Measurements from ENCODE around the gene MARK2.
A peak's percentile ranks its signal among the peaks of the same experiment; 100 is the strongest.

MARK2 gene

GRCh38 chr11:63920126-63920938 lies 81.4 kb downstream of the MARK2 start:
- H4K20me1 ChIP-seq (ENCODE audit: insufficient read depth, low read length, poor library complexity, severe bottlenecking), result no peaks in the 10 kb centered on the region
- no peaks in the 10 kb centered on the region for H3K79me2 ChIP-seq (ENCODE audit: insufficient read depth, low read length)
- no peaks in the 10 kb centered on the region for H3K9me2 ChIP-seq (replicated peaks; ENCODE audit: low read depth, low read length)
- no peak overlapping the region for H3K9ac ChIP-seq (ENCODE audit: low read depth, low read length, poor library complexity, severe bottlenecking)
- H3K27me3 ChIP-seq (ENCODE audit: insufficient read depth, low read length, poor library complexity, severe bottlenecking), result no peaks in the 10 kb centered on the region
- H3K4me1 ChIP-seq (ENCODE audit: insufficient read depth, low read length, poor library complexity, severe bottlenecking), result peaks cover 14% of the 10 kb centered on the region
- H3K4me2 ChIP-seq (ENCODE audit: low read depth, low read length, poor library complexity, severe bottlenecking), result no peak overlapping the region
- H3K4me3 ChIP-seq (ENCODE audit: low read length, poor library complexity, severe bottlenecking), result no peak overlapping the region
- no peaks in the 10 kb centered on the region for H3K9me3 ChIP-seq (ENCODE audit: insufficient read depth, low read depth, low read length)
- no peaks in the 10 kb centered on the region for H3F3A ChIP-seq (ENCODE audit: low read depth)
- H2AFZ ChIP-seq (ENCODE audit: low read length), result no peak overlapping the region
- no peak for TF ChIP-seq EZH2phosphoT487 (IDR thresholded peaks at IDR 0.05; ENCODE audit: borderline replicate concordance)
- no peak for TF ChIP-seq CTCF (conservative IDR thresholded peaks at IDR 0.05; ENCODE audit: low read length)
- no peaks in the 10 kb centered on the region for H3K36me3 ChIP-seq (ENCODE audit: insufficient read depth, low read length)

- no peak for TF ChIP-seq EZH2phosphoT487 (IDR thresholded peaks at IDR 0.05; ENCODE audit: borderline replicate concordance)
- TF ChIP-seq CTCF (conservative IDR thresholded peaks at IDR 0.05; ENCODE audit: low read length), result peak; percentile 94
- Histone ChIP-seq H3K27me3 (ENCODE audit: insufficient read depth, low read length, poor library complexity, severe bottlenecking) (no peaks in the 10 kb centered on the region), H2AFZ (ENCODE audit: low read length) (peak overlapping the region; percentile 25), H3K36me3 (ENCODE audit: insufficient read depth, low read length) (no peaks in the 10 kb centered on the region), H3K79me2 (ENCODE audit: insufficient read depth, low read length) (no peaks in the 10 kb centered on the region), H3K4me1 (ENCODE audit: insufficient read depth, low read length, poor library complexity, severe bottlenecking) (peaks cover 9% of the 10 kb centered on the region), H3K9me2 (replicated peaks; ENCODE audit: low read depth, low read length) (no peaks in the 10 kb centered on the region), H3K9ac (ENCODE audit: low read depth, low read length, poor library complexity, severe bottlenecking) (no peak overlapping the region), H4K20me1 (ENCODE audit: insufficient read depth, low read length, poor library complexity, severe bottlenecking) (no peaks in the 10 kb centered on the region), H3F3A (ENCODE audit: low read depth) (no peaks in the 10 kb centered on the region), H3K4me3 (ENCODE audit: low read length, poor library complexity, severe bottlenecking) (no peak overlapping the region), H3K4me2 (ENCODE audit: low read depth, low read length, poor library complexity, severe bottlenecking) (no peak overlapping the region), H3K9me3 (ENCODE audit: insufficient read depth, low read depth, low read length) (no peaks in the 10 kb centered on the region)
These were observed 82.1 kb downstream of the MARK2 start for GRCh38 chr11:63920939-63921417.

GRCh38 chr11:63922673-63923192 lies 83.8 kb downstream of the MARK2 start:
- Histone ChIP-seq H3K4me2 (ENCODE audit: low read depth, low read length, poor library complexity, severe bottlenecking) (no peak overlapping the region), H3K9me2 (replicated peaks; ENCODE audit: low read depth, low read length) (no peaks in the 10 kb centered on the region), H3K27me3 (ENCODE audit: insufficient read depth, low read length, poor library complexity, severe bottlenecking) (no peaks in the 10 kb centered on the region), H3K4me3 (ENCODE audit: low read length, poor library complexity, severe bottlenecking) (no peak overlapping the region), H3K36me3 (ENCODE audit: insufficient read depth, low read length) (no peaks in the 10 kb centered on the region), H3K9ac (ENCODE audit: low read depth, low read length, poor library complexity, severe bottlenecking) (no peak overlapping the region), H4K20me1 (ENCODE audit: insufficient read depth, low read length, poor library complexity, severe bottlenecking) (no peaks in the 10 kb centered on the region), H3K9me3 (ENCODE audit: insufficient read depth, low read depth, low read length) (no peaks in the 10 kb centered on the region), H3K4me1 (ENCODE audit: insufficient read depth, low read length, poor library complexity, severe bottlenecking) (peaks cover under 1% of the 10 kb centered on the region), H3K79me2 (ENCODE audit: insufficient read depth, low read length) (no peaks in the 10 kb centered on the region), H2AFZ (ENCODE audit: low read length) (no peak overlapping the region), H3F3A (ENCODE audit: low read depth) (no peaks in the 10 kb centered on the region)
- TF ChIP-seq EZH2phosphoT487 (IDR thresholded peaks at IDR 0.05; ENCODE audit: borderline replicate concordance) (no peak), CTCF (conservative IDR thresholded peaks at IDR 0.05; ENCODE audit: low read length) (no peak)
